ENCODE measurements around the gene TTLL4. TPM values are rescaled to one million over a fixed set of nuclear protein-coding genes. Genes with fewer than 3 reads are reported as not detected.

TTLL4 gene
- total and polyA plus RNA-seq, 3 donors from 2014 or later, result 86.0 to 141 (median 96.9) TPM

GRCh38 chr2:218782528-218782844 lies 71.9 kb downstream of the TTLL4 start:
- WGBS, 2 donors, result 4 to 7% methylated on average over 6 of the region's 6 CpGs
- H3K27ac ChIP-seq, result peak overlapping the region; percentile 78 to 81
- H3K27me3 ChIP-seq, result no peaks in the 10 kb centered on the region
- H3K9me3 ChIP-seq, result no peaks in the 10 kb centered on the region
- H3K4me3 ChIP-seq, result peak overlapping the region; percentile 61 to 79
- H3K36me3 ChIP-seq (ENCODE audit: low read depth, missing control alignments), result no peaks in the 10 kb centered on the region
- no peak for TF ChIP-seq POLR2A (IDR thresholded peaks at IDR 0.05)
- TF ChIP-seq CTCF (IDR thresholded peaks at IDR 0.05), result no peak
- H3K4me1 ChIP-seq, result peaks cover 6% of the 10 kb centered on the region
- DNase-seq, result peak; percentile 43
- intact Hi-C loops (cut with DNase I; ENCODE audit: low total_unique reads), result no loop called here

- Histone ChIP-seq H3K4me3 (no peak overlapping the region), H3K4me1 (peaks cover 6% of the 10 kb centered on the region), H3K27me3 (no peaks in the 10 kb centered on the region), H3K36me3 (ENCODE audit: low read depth, missing control alignments) (no peaks in the 10 kb centered on the region), H3K27ac (no peak overlapping the region), H3K9me3 (no peaks in the 10 kb centered on the region)
- DNase-seq, result no peak
- no peak for TF ChIP-seq CTCF (IDR thresholded peaks at IDR 0.05)
- WGBS, 2 donors, result 66 to 67% methylated on average over 4 of the region's 4 CpGs
- intact Hi-C loops (cut with DNase I; ENCODE audit: low total_unique reads), result no loop called here
These were observed 73.1 kb downstream of the TTLL4 start for GRCh38 chr2:218783688-218784087.

GRCh38 chr2:218785103-218785502 lies 74.5 kb downstream of the TTLL4 start:
- H3K4me1 ChIP-seq, result peaks cover 6% of the 10 kb centered on the region
- DNase-seq, result no peak
- no peak overlapping the region for H3K4me3 ChIP-seq
- H3K36me3 ChIP-seq (ENCODE audit: low read depth, missing control alignments), result no peaks in the 10 kb centered on the region
- intact Hi-C loops (cut with DNase I; ENCODE audit: low total_unique reads), result no loop called here
- H3K9me3 ChIP-seq, result no peaks in the 10 kb centered on the region
- H3K27me3 ChIP-seq, result no peaks in the 10 kb centered on the region
- TF ChIP-seq CTCF (IDR thresholded peaks at IDR 0.05) (no peak), POLR2A (IDR thresholded peaks at IDR 0.05) (no peak)
- 38 to 86% methylated on average over 1 of the region's 1 CpG for WGBS, 2 donors
- no peak overlapping the region for H3K27ac ChIP-seq

- peaks cover 2% of the 10 kb centered on the region for H3K4me1 ChIP-seq
- 86 to 90% methylated on average over 3 of the region's 3 CpGs for WGBS, 2 donors
These were observed 75.5 kb downstream of the TTLL4 start for GRCh38 chr2:218786133-218786532.

More at GRCh38 chr2:218786133-218786532, 75.5 kb downstream of the TTLL4 start:
- H3K27ac ChIP-seq, result no peak overlapping the region
- intact Hi-C loops (cut with DNase I; ENCODE audit: low total_unique reads), result no loop called here
- H3K27me3 ChIP-seq, result no peaks in the 10 kb centered on the region
- no peak overlapping the region for H3K4me3 ChIP-seq
- H3K36me3 ChIP-seq (ENCODE audit: low read depth, missing control alignments), result no peaks in the 10 kb centered on the region
- no peak for DNase-seq
- no peak for TF ChIP-seq POLR2A (IDR thresholded peaks at IDR 0.05)
- no peak for TF ChIP-seq CTCF (IDR thresholded peaks at IDR 0.05)
- no peaks in the 10 kb centered on the region for H3K9me3 ChIP-seq

All from testis (tissue), 3 donors.